GM12891 (cell line): ENCODE measurements around the gene TBX4.

Experiments
- POLR2A ChIP-seq: IDR thresholded peaks from 2 replicates; pipeline ENCODE4 v1.6.1; 2011; ENCODE audit warnings: low read depth, low read length, control low read depth
- POLR2AphosphoS5 ChIP-seq: IDR thresholded peaks from 2 replicates; pipeline ENCODE4 v1.6.1; 2011; ENCODE audit warnings: low read depth, low read length, control low read depth
- POU2F2 ChIP-seq: IDR thresholded peaks from 2 replicates; pipeline ENCODE4 v1.6.1; 2011; ENCODE audit warnings: low read depth, mild to moderate bottlenecking, control low read depth, low read length, moderate library complexity
- SPI1 ChIP-seq: IDR thresholded peaks from 2 replicates; pipeline ENCODE4 v1.6.1; 2011; ENCODE audit warnings: low read depth, low read length, control low read depth

- TF ChIP-seq POLR2AphosphoS5 (no peak), POLR2A (no peak), SPI1 (no peak), POU2F2 (no peak)
Observed at GRCh38 chr17:61420052-61420451, 32.2 kb upstream of the TBX4 start.
